Lung (tissue), 12 donors: ENCODE measurements around the gene CLPSL2. TPM values are rescaled to one million over a fixed set of nuclear protein-coding genes. Genes with fewer than 3 reads are reported as not detected.

Experiments
- ATAC-seq: fragments of 200-7000 bp; cut with Tn5 transposase; one replicate; pipeline ENCODE4 v1.9.1; 2020; ENCODE audit warnings: moderate number of reproducible peaks; ENCODE audit not compliant: insufficient read depth, low FRiP score
- DNase-seq, 3 donors: peaks; one replicate each; pipeline ENCODE4 v3.0.0-alpha.2; 2013 to 2017
- H3K27ac ChIP-seq, 2 donors: one replicate each; pipeline ENCODE4 v1.5.1; 2013; ENCODE audit warnings: mild to moderate bottlenecking in 2 of 2, moderate library complexity in 2 of 2, control low read depth in 1 of 2, inconsistent platforms in 1 of 2, low read depth in 1 of 2, low read length in 1 of 2
- H3K27me3 ChIP-seq, 3 donors: one replicate each; pipeline ENCODE4 v1.5.1; 2013; ENCODE audit warnings: low read length in 2 of 3; ENCODE audit not compliant: control insufficient read depth in 3 of 3, insufficient read depth in 3 of 3
- H3K36me3 ChIP-seq, 4 donors: one replicate each; pipeline ENCODE4 v1.5.1; 2013; ENCODE audit warnings: low read length in 4 of 4, mild to moderate bottlenecking in 1 of 4, moderate library complexity in 1 of 4; ENCODE audit not compliant: control insufficient read depth in 4 of 4, insufficient read depth in 4 of 4
- H3K4me1 ChIP-seq, 5 donors: one replicate each; pipeline ENCODE4 v1.5.1; 2013; ENCODE audit warnings: low read length in 5 of 5, mild to moderate bottlenecking in 2 of 5, moderate library complexity in 1 of 5; ENCODE audit not compliant: control insufficient read depth in 5 of 5, insufficient read depth in 5 of 5
- H3K4me3 ChIP-seq: one replicate; pipeline ENCODE4 v1.5.1; 2013; ENCODE audit warnings: mild to moderate bottlenecking, control low read depth, moderate library complexity
- H3K9ac ChIP-seq, 2 donors: one replicate each; pipeline ENCODE4 v1.5.1; 2013; ENCODE audit warnings: low read length in 2 of 2, control low read depth in 1 of 2; ENCODE audit not compliant: insufficient read depth in 1 of 2
- H3K9me3 ChIP-seq, 4 donors: one replicate each; pipeline ENCODE4 v1.5.1; 2013; ENCODE audit warnings: low read length in 3 of 4, mild to moderate bottlenecking in 1 of 4, moderate library complexity in 1 of 4; ENCODE audit not compliant: control insufficient read depth in 4 of 4, insufficient read depth in 3 of 4
- CTCF ChIP-seq: IDR thresholded peaks from 2 replicates; pipeline ENCODE4 v1.5.1; 2012; ENCODE audit warnings: mild to moderate bottlenecking; ENCODE audit errors: control extremely low read depth, extremely low read depth
- WGBS, 2 donors: extraction: QIAGEN DNeasy Blood & Tissue Kit; methylation state at CpG; one replicate each; pipeline ENCODE4 v1.1.7; 2013; 5-methylcytosine and 5-hydroxymethylcytosine counted together
- polyA plus RNA-seq, 2 donors: library from polyadenylated mRNA; stranded (reverse); fragments of 200-250 nt; gene quantifications; one replicate each; pipeline ENCODE4 v1.2.1, GENCODE V29; 2013
- total RNA-seq, 2 donors: library from RNA; depleted of rRNA in 1 of 2; stranded (reverse); fragments of >200 nt in 1 of 2; gene quantifications; one replicate each; pipeline ENCODE4 v1.2.1, GENCODE V29; 2014 to 2021
- donor health status: control.
- donor health status: control.
- donor health status: Bipolar disorder and iron deficiency.
- donor health status: healthy.
- donor health status: DM: yes; HTN: yes; CAD: no.

CLPSL2 gene
- total and polyA plus RNA-seq, 4 donors: not detected

GRCh38 chr6:35788423-35788982 lies 12.1 kb downstream of the CLPSL2 start:
- H3K4me1 ChIP-seq: no peaks in the 10 kb centered on the region
- H3K9me3 ChIP-seq: peaks cover 0 to 3% (median 0%) of the 10 kb centered on the region in 4 donors
- no peaks in the 10 kb centered on the region for H3K36me3 ChIP-seq
- no peak for TF ChIP-seq CTCF
- ATAC-seq (no peak), DNase-seq (no peak)
- H3K27me3 ChIP-seq: peaks cover 0 to 15% (median 14%) of the 10 kb centered on the region in 3 donors
- no peak overlapping the region for H3K9ac ChIP-seq
- no peak overlapping the region for H3K27ac ChIP-seq
- WGBS, 2 donors: 64 to 70% methylated on average over 4 of the region's 4 CpGs
- no peak overlapping the region for H3K4me3 ChIP-seq

GRCh38 chr6:35790683-35791082 lies 14.3 kb downstream of the CLPSL2 start:
- H3K27me3 ChIP-seq: peaks cover 0 to 15% (median 14%) of the 10 kb centered on the region in 3 donors
- no peak for TF ChIP-seq CTCF
- no peaks in the 10 kb centered on the region for H3K4me1 ChIP-seq
- H3K9ac ChIP-seq: no peak overlapping the region
- H3K27ac ChIP-seq: no peak overlapping the region
- WGBS, 2 donors: 80 to 90% methylated on average over 5 of the region's 5 CpGs
- no peak overlapping the region for H3K4me3 ChIP-seq
- H3K9me3 ChIP-seq: peaks cover 0 to 2% (median 0%) of the 10 kb centered on the region in 4 donors
- no peak for DNase-seq
- no peaks in the 10 kb centered on the region for H3K36me3 ChIP-seq
- no peak for ATAC-seq

GRCh38 chr6:35794536-35795452 lies 18.4 kb downstream of the CLPSL2 start:
- H3K9me3 ChIP-seq: no peaks in the 10 kb centered on the region
- no peak for TF ChIP-seq CTCF
- H3K36me3 ChIP-seq: no peaks in the 10 kb centered on the region
- no peak overlapping the region for H3K9ac ChIP-seq
- ATAC-seq (no peak), DNase-seq (no peak)
- 93 to 94% methylated on average over 17 of the region's 17 CpGs for WGBS, 2 donors
- H3K4me3 ChIP-seq: no peak overlapping the region
- H3K27ac ChIP-seq: no peak overlapping the region
- H3K4me1 ChIP-seq: no peaks in the 10 kb centered on the region
- H3K27me3 ChIP-seq: no peaks in the 10 kb centered on the region
